WI38 (cell line): Measurements from ENCODE around the gene NID2.

Source experiments
- H3K4me3 ChIP-seq: 2 replicates; pipeline ENCODE4 v1.5.1; 2011; ENCODE audit warnings: low read depth, mild to moderate bottlenecking, control low read depth, low read length
- CTCF ChIP-seq: IDR thresholded peaks from 2 replicates; pipeline ENCODE4 v1.5.1; 2012; ENCODE audit warnings: low read depth, mild to moderate bottlenecking, control low read depth, low read length

NID2 gene

GRCh38 chr14:52015411-52016030 lies 53.3 kb downstream of the NID2 start:
- no peak overlapping the region for H3K4me3 ChIP-seq
- no peak for TF ChIP-seq CTCF

- TF ChIP-seq CTCF: no peak
- no peak overlapping the region for H3K4me3 ChIP-seq
Measured at GRCh38 chr14:52014601-52015267, 54.1 kb downstream of the NID2 start.

- no peak for TF ChIP-seq CTCF
- no peak overlapping the region for H3K4me3 ChIP-seq
Measured at GRCh38 chr14:52013984-52014600, 54.8 kb downstream of the NID2 start.

GRCh38 chr14:52012635-52013034 lies 56.2 kb downstream of the NID2 start:
- TF ChIP-seq CTCF: no peak
- H3K4me3 ChIP-seq: no peak overlapping the region

- no peak overlapping the region for H3K4me3 ChIP-seq
- no peak for TF ChIP-seq CTCF
Measured at GRCh38 chr14:52011523-52011922, 57.3 kb downstream of the NID2 start.

- TF ChIP-seq CTCF: no peak
- H3K4me3 ChIP-seq: no peak overlapping the region
Measured at GRCh38 chr14:52010173-52010693, 58.6 kb downstream of the NID2 start.

- TF ChIP-seq CTCF: no peak
- no peak overlapping the region for H3K4me3 ChIP-seq
Measured at GRCh38 chr14:52008136-52008535, 60.7 kb downstream of the NID2 start.
